GM23338 (cell line): ENCODE data around the gene DHRS7C. TPM values are rescaled to one million over a fixed set of nuclear protein-coding genes. Genes with fewer than 3 reads are reported as not detected.

Source experiments
- ATAC-seq: fragments of 200-7000 bp; cut with Tn5 transposase; 3 replicates; pipeline ENCODE4 v1.9.1; 2020
- DNase-seq: peaks from one replicate; pipeline ENCODE4 v3.0.0-alpha.2; 2015; ENCODE audit warnings: low spot score
- H2AFZ ChIP-seq: fragments of 200-600 bp; sonication (generic); 2 replicates; pipeline ENCODE4 v1.8.0; 2016; ENCODE audit warnings: antibody characterized with exemption, mild to moderate bottlenecking, moderate library complexity
- H3F3A ChIP-seq: fragments of 200-600 bp; sonication (generic); replicated peaks from 2 replicates; pipeline ENCODE4 v1.8.0; 2017; ENCODE audit warnings: antibody characterized with exemption, mixed run types, low read depth
- H3K27ac ChIP-seq: fragments of 200-600 bp; sonication (generic); 2 replicates; pipeline ENCODE4 v1.6.1; 2016; ENCODE audit warnings: low read depth
- H3K27me3 ChIP-seq: fragments of 200-600 bp; sonication (generic); 2 replicates; pipeline ENCODE4 v1.8.0; 2016; ENCODE audit warnings: mild to moderate bottlenecking, mixed run types, moderate library complexity; ENCODE audit not compliant: insufficient read depth
- H3K36me3 ChIP-seq: fragments of 200-600 bp; sonication (generic); 2 replicates; pipeline ENCODE4 v1.8.0; 2016; ENCODE audit warnings: mild to moderate bottlenecking; ENCODE audit not compliant: insufficient read depth
- H3K4me1 ChIP-seq: fragments of 200-600 bp; sonication (generic); 2 replicates; pipeline ENCODE4 v1.8.0; 2016; ENCODE audit warnings: mild to moderate bottlenecking, moderate library complexity; ENCODE audit not compliant: insufficient read depth
- H3K4me2 ChIP-seq: fragments of 200-600 bp; sonication (generic); 2 replicates; pipeline ENCODE4 v1.7.1; 2017; ENCODE audit warnings: mixed run types
- H3K4me3 ChIP-seq: fragments of 200-600 bp; sonication (generic); 2 replicates; pipeline ENCODE4 v1.6.1; 2016; ENCODE audit warnings: mixed run types
- H3K79me2 ChIP-seq: fragments of 200-600 bp; sonication (generic); replicated peaks from 2 replicates; pipeline ENCODE4 v1.8.0; 2017; ENCODE audit warnings: mild to moderate bottlenecking; ENCODE audit not compliant: insufficient read depth
- H3K9me2 ChIP-seq: fragments of 200-600 bp; sonication (generic); 2 replicates; pipeline ENCODE4 v1.8.0; 2017; ENCODE audit not compliant: insufficient read depth
- H4K20me1 ChIP-seq: fragments of 200-600 bp; sonication (generic); replicated peaks from 2 replicates; pipeline ENCODE4 v1.8.0; 2017; ENCODE audit warnings: mild to moderate bottlenecking; ENCODE audit not compliant: insufficient read depth
- H3K27ac Mint-ChIP-seq: 2 replicates; pipeline ENCODE4 v1.8.0; 2020; ENCODE audit warnings: inconsistent platforms, mild to moderate bottlenecking, moderate library complexity, mixed read lengths
- H3K27me3 Mint-ChIP-seq: 3 replicates; pipeline ENCODE4 v1.8.0; 2022; ENCODE audit warnings: low read depth, mild to moderate bottlenecking, moderate library complexity, mixed read lengths, inconsistent platforms; ENCODE audit not compliant: insufficient read depth, poor library complexity
- H3K36me3 Mint-ChIP-seq: 3 replicates; pipeline ENCODE4 v1.8.0; 2021; ENCODE audit warnings: low read depth, mild to moderate bottlenecking, inconsistent platforms, moderate library complexity, mixed read lengths
- H3K4me1 Mint-ChIP-seq: 3 replicates; pipeline ENCODE4 v1.8.0; 2020; ENCODE audit warnings: mild to moderate bottlenecking, inconsistent platforms, mixed read lengths
- H3K4me3 Mint-ChIP-seq: 3 replicates; pipeline ENCODE4 v1.8.0; 2021; ENCODE audit warnings: moderate library complexity, mild to moderate bottlenecking, inconsistent platforms, mixed read lengths
- H3K9me3 Mint-ChIP-seq: 3 replicates; pipeline ENCODE4 v1.8.0; 2020; ENCODE audit warnings: moderate library complexity, mild to moderate bottlenecking, inconsistent platforms, mixed read lengths
- EZH2 ChIP-seq: fragments of 200-600 bp; sonication (generic); IDR thresholded peaks from one replicate; pipeline ENCODE4 v1.8.0; 2017; ENCODE audit warnings: antibody characterized with exemption, mild to moderate bottlenecking, low read depth; ENCODE audit not compliant: unreplicated experiment
- NANOG ChIP-seq: IDR thresholded peaks from 2 replicates; pipeline ENCODE4 v1.6.1; 2016; ENCODE audit warnings: antibody characterized with exemption, borderline replicate concordance
- STAT1 ChIP-seq: IDR thresholded peaks from one replicate; pipeline ENCODE4 v1.6.1; 2016; ENCODE audit warnings: antibody characterized with exemption; ENCODE audit not compliant: unreplicated experiment
- ZNF114 ChIP-seq: fragments of 250-450 bp; sonication (Bioruptor Pico); IDR thresholded peaks from 2 replicates; pipeline ENCODE4 v1.5.0; 2020; ENCODE audit warnings: mild to moderate bottlenecking, moderate library complexity
- ZNF331 ChIP-seq: fragments of 250-450 bp; sonication (Bioruptor Pico); IDR thresholded peaks from 2 replicates; pipeline ENCODE4 v1.5.0; 2020; ENCODE audit warnings: low read depth, mild to moderate bottlenecking, moderate library complexity
- polyA plus RNA-seq: library from polyadenylated mRNA; unstranded; fragments of >200 nt; fragmentation: Nextera tagmentation; extraction: Ambion mirVana; gene quantifications from 2 replicates; pipeline ENCODE4 v1.2.1, GENCODE V29; 2016
- total RNA-seq: library from RNA; depleted of rRNA; stranded (reverse); fragments of >200 nt; shearing (Covaris generic); gene quantifications from 2 replicates; pipeline ENCODE4 v1.2.3, GENCODE V29; 2014
- TF ChIP-seq, protein P1 (sequence below), 2 experiments: fragments of 200-600 bp in 1 of 2; sonication (generic) in 1 of 2; conservative IDR thresholded peaks; 2 replicates each; pipeline versions ENCODE4 v1.5.1 to v1.6.1; 2016 to 2017; ENCODE audit warnings: antibody characterized with exemption in 2 of 2, low read depth in 2 of 2, mild to moderate bottlenecking in 2 of 2, moderate library complexity in 1 of 2
- TF ChIP-seq, protein P2 (sequence below): fragments of 250-450 bp; sonication (Bioruptor Pico); IDR thresholded peaks from 2 replicates; pipeline ENCODE4 v1.5.0; 2020; ENCODE audit warnings: mild to moderate bottlenecking, moderate library complexity

The DHRS7C gene
- total and polyA plus RNA-seq, 2 experiments from 2014 or later, result not detected

DNA sequence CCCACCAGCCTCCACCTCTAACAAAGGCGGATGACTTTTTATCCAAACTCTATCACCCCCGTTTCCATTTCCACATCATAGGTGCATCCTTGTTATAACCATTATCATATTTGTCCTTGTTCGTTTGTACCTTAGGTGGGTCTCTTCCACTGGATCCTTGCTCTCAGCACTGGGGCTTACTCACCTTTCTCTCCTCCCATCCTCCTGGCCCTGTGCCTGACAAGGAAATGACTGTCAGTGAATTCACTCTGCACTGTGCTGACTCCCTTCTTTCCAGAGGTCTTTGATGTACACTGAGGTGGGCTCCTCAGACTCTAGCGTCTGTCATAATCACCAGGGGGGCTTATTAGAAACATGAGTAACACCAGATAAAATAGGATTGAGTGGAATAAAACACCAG lies 27.4 kb upstream of the DHRS7C start:
- Mint-ChIP-seq H3K4me3 (no peak overlapping the region), H3K9me3 (no peaks in the 10 kb centered on the region), H3K27ac (no peak overlapping the region), H3K4me1 (peaks cover 3% of the 10 kb centered on the region), H3K27me3 (peaks cover 10% of the 10 kb centered on the region), H3K36me3 (no peaks in the 10 kb centered on the region)
- H3F3A ChIP-seq, result no peaks in the 10 kb centered on the region
- H3K36me3 ChIP-seq, result no peaks in the 10 kb centered on the region
- no peak for DNase-seq
- no peaks in the 10 kb centered on the region; the same call in 1 of the 2 replicates for H3K4me1 ChIP-seq
- no peaks in the 10 kb centered on the region for H4K20me1 ChIP-seq
- TF ChIP-seq ZNF331 (CRISPR knock-in tag), result no peak
- TF ChIP-seq, protein P1, sequence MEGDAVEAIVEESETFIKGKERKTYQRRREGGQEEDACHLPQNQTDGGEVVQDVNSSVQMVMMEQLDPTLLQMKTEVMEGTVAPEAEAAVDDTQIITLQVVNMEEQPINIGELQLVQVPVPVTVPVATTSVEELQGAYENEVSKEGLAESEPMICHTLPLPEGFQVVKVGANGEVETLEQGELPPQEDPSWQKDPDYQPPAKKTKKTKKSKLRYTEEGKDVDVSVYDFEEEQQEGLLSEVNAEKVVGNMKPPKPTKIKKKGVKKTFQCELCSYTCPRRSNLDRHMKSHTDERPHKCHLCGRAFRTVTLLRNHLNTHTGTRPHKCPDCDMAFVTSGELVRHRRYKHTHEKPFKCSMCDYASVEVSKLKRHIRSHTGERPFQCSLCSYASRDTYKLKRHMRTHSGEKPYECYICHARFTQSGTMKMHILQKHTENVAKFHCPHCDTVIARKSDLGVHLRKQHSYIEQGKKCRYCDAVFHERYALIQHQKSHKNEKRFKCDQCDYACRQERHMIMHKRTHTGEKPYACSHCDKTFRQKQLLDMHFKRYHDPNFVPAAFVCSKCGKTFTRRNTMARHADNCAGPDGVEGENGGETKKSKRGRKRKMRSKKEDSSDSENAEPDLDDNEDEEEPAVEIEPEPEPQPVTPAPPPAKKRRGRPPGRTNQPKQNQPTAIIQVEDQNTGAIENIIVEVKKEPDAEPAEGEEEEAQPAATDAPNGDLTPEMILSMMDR (conservative IDR thresholded peaks at IDR 0.05; ENCODE audit: low read depth in 2 of 2), result no peak
- TF ChIP-seq STAT1, result no peak
- TF ChIP-seq EZH2, result no peak
- no peak for TF ChIP-seq NANOG
- TF ChIP-seq ZNF114 (CRISPR knock-in tag), result no peak
- TF ChIP-seq, protein P2, sequence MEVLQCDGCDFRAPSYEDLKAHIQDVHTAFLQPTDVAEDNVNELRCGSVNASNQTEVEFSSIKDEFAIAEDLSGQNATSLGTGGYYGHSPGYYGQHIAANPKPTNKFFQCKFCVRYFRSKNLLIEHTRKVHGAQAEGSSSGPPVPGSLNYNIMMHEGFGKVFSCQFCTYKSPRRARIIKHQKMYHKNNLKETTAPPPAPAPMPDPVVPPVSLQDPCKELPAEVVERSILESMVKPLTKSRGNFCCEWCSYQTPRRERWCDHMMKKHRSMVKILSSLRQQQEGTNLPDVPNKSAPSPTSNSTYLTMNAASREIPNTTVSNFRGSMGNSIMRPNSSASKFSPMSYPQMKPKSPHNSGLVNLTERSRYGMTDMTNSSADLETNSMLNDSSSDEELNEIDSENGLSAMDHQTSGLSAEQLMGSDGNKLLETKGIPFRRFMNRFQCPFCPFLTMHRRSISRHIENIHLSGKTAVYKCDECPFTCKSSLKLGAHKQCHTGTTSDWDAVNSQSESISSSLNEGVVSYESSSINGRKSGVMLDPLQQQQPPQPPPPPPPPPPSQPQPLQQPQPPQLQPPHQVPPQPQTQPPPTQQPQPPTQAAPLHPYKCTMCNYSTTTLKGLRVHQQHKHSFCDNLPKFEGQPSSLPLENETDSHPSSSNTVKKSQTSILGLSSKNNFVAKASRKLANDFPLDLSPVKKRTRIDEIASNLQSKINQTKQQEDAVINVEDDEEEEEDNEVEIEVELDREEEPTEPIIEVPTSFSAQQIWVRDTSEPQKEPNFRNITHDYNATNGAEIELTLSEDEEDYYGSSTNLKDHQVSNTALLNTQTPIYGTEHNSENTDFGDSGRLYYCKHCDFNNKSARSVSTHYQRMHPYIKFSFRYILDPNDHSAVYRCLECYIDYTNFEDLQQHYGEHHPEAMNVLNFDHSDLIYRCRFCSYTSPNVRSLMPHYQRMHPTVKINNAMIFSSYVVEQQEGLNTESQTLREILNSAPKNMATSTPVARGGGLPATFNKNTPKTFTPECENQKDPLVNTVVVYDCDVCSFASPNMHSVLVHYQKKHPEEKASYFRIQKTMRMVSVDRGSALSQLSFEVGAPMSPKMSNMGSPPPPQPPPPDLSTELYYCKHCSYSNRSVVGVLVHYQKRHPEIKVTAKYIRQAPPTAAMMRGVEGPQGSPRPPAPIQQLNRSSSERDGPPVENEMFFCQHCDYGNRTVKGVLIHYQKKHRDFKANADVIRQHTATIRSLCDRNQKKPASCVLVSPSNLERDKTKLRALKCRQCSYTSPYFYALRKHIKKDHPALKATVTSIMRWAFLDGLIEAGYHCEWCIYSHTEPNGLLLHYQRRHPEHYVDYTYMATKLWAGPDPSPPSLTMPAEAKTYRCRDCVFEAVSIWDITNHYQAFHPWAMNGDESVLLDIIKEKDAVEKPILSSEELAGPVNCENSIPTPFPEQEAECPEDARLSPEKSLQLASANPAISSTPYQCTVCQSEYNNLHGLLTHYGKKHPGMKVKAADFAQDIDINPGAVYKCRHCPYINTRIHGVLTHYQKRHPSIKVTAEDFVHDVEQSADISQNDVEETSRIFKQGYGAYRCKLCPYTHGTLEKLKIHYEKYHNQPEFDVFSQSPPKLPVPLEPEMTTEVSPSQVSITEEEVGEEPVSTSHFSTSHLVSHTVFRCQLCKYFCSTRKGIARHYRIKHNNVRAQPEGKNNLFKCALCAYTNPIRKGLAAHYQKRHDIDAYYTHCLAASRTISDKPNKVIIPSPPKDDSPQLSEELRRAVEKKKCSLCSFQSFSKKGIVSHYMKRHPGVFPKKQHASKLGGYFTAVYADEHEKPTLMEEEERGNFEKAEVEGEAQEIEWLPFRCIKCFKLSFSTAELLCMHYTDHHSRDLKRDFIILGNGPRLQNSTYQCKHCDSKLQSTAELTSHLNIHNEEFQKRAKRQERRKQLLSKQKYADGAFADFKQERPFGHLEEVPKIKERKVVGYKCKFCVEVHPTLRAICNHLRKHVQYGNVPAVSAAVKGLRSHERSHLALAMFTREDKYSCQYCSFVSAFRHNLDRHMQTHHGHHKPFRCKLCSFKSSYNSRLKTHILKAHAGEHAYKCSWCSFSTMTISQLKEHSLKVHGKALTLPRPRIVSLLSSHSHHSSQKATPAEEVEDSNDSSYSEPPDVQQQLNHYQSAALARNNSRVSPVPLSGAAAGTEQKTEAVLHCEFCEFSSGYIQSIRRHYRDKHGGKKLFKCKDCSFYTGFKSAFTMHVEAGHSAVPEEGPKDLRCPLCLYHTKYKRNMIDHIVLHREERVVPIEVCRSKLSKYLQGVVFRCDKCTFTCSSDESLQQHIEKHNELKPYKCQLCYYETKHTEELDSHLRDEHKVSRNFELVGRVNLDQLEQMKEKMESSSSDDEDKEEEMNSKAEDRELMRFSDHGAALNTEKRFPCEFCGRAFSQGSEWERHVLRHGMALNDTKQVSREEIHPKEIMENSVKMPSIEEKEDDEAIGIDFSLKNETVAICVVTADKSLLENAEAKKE (CRISPR knock-in tag), result no peak
- H3K27me3 ChIP-seq, result no peaks in the 10 kb centered on the region
- no peak for ATAC-seq
- no peak overlapping the region for H3K27ac ChIP-seq
- no peak overlapping the region for H2AFZ ChIP-seq
- H3K4me3 ChIP-seq, result no peak overlapping the region
- H3K79me2 ChIP-seq, result no peaks in the 10 kb centered on the region
- no peak overlapping the region for H3K4me2 ChIP-seq
- no peaks in the 10 kb centered on the region for H3K9me2 ChIP-seq
